GM12891 (cell line): Measurements from ENCODE around the gene KITLG.

Experiments used
- POLR2A ChIP-seq: IDR thresholded peaks from 2 replicates; pipeline ENCODE4 v1.6.1; 2011; ENCODE audit warnings: low read depth, low read length, control low read depth
- POLR2AphosphoS5 ChIP-seq: IDR thresholded peaks from 2 replicates; pipeline ENCODE4 v1.6.1; 2011; ENCODE audit warnings: low read depth, low read length, control low read depth
- TAF1 ChIP-seq: IDR thresholded peaks from 2 replicates; pipeline ENCODE4 v1.6.1; 2011; ENCODE audit warnings: low read depth, low read length, control low read depth

- TF ChIP-seq POLR2A: no peak
- no peak for TF ChIP-seq POLR2AphosphoS5
- no peak for TF ChIP-seq TAF1
Observed at GRCh38 chr12:88453323-88453722, 126.9 kb downstream of the KITLG start.
